Measurements from ENCODE around the gene TSPAN8.

- TF ChIP-seq CTCF (IDR thresholded peaks at IDR 0.05) (no peak), POLR2A (IDR thresholded peaks at IDR 0.05) (no peak)
Observed at GRCh38 chr12:71201136-71201679, 43.4 kb upstream of the TSPAN8 start.

Data from body of pancreas (tissue), 4 donors.